ENCODE data around the gene PCDHGB4.
"Not testable (repeated sequence)": the region's sequence is repeated elsewhere in the genome, so short reads cannot be mapped to it uniquely, and the experiment has no call there.

The PCDHGB4 gene

DNA sequence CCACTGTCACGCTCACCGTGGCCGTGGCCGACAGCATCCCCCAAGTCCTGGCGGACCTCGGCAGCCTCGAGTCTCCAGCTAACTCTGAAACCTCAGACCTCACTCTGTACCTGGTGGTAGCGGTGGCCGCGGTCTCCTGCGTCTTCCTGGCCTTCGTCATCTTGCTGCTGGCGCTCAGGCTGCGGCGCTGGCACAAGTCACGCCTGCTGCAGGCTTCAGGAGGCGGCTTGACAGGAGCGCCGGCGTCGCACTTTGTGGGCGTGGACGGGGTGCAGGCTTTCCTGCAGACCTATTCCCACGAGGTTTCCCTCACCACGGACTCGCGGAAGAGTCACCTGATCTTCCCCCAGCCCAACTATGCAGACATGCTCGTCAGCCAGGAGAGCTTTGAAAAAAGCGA, 45.2 kb downstream of the PCDHGB4 start:
- DNase-seq: not testable (repeated sequence)

DNA sequence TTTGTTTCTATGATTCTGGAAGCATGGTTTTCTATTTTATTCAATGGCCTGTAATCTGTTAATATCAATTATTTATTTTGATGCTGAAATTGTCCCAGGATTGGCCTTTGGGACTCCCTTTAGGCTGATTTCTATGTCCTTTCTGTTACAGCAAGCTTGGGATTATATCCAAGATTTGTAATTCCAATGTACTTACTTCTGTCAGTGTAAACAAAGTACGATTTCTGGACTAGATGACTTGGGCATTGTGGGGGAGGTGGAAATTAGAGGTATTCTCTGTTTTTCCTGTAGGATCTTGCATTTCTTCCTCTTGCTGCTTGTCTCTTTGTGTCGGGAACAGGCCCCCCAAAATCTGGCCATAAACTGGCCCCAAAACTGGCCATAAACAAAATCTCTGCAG, 46.5 kb downstream of the PCDHGB4 start:
- no peak for DNase-seq

DNA sequence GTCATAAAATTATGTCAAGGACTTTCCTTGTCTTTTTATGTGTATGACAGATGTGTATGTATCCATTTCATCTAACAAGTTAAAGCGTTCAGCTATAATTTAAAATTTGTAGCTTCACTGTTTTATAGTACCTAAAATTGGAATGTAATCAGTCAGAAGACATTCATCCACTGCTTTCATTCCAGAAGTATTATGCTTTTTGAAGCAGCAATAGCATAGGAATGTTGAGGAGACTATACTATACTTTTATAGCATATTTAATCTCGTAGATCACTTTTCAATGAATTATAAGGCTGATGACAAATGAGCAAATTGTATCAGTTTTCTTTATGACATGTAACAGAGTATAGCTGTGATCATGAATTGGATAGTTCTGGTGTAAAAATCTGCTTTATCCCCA, 49.7 kb downstream of the PCDHGB4 start:
- DNase-seq: no peak

DNA sequence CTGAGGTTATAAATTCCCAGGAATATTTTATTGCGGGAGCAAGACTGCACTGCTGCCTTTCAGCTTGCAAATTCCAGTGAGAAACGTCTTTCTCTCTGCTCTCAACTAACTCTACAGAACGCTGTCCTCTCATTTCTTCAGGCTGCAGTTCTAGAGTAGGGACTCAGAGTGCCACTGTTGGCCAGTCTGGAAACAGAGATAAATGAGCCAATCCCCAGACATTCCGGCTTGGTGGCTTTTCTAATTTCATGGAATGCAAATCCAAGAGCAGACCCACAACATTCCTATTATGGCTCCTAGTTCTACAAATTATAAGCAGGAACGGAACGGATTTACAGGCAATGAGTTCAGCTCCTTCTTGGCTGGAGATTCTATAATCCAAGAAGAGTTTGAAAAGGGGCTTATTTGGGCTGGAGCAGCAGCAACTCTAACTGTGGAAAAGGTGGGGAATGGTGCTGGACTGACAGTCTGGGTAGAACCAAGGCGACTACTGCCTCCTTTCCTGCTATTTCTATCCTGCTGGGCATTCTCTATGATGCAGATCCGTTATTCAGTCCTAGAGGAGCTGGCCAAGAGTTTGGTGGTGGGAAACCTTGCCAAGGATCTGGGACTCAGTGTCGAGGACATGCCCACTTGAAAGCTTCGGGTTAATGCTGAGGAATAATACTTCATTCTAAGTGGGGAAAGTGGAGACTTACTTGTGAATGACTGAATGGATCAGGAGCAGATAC, 52.1 kb downstream of the PCDHGB4 start:
- no peak for DNase-seq
